Erythroblast (primary cell): ENCODE data around the gene ECE1.
"Not testable (repeated sequence)": the region's sequence is repeated elsewhere in the genome, so short reads cannot be mapped to it uniquely, and the experiment has no call there.

Source experiments
- DNase-seq, 2 experiments: peaks; one replicate each; lab custom pipeline; 2025; lab: John Stamatoyannopoulos, UW
- GATA1 ChIP-seq: IDR thresholded peaks from 2 replicates; pipeline ENCODE4 v1.6.1; 2011; ENCODE audit warnings: low read depth, mild to moderate bottlenecking, control low read depth, low read length, moderate library complexity
- POLR2A ChIP-seq: IDR thresholded peaks from 2 replicates; pipeline ENCODE4 v1.6.1; 2011; ENCODE audit warnings: mild to moderate bottlenecking, low read length

The ECE1 gene

DNA sequence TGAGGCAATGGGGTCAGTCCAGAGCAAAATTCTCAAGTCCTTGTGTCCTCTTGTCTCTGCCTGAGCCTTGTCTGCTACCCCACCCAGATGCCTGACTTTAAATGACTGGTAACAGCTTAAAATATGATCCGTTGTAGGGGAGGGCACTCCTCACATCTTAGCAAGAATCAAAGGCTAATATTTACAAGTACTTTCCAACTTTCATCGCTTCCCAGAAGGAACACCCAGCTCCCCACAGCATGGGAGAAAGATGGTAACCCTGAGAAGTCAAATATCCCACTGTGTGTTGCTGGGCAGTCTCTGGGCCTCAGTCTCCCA is 5.2 kb downstream of the ECE1 start:
- TF ChIP-seq GATA1 (no peak), POLR2A (no peak)
- no peak for DNase-seq

DNA sequence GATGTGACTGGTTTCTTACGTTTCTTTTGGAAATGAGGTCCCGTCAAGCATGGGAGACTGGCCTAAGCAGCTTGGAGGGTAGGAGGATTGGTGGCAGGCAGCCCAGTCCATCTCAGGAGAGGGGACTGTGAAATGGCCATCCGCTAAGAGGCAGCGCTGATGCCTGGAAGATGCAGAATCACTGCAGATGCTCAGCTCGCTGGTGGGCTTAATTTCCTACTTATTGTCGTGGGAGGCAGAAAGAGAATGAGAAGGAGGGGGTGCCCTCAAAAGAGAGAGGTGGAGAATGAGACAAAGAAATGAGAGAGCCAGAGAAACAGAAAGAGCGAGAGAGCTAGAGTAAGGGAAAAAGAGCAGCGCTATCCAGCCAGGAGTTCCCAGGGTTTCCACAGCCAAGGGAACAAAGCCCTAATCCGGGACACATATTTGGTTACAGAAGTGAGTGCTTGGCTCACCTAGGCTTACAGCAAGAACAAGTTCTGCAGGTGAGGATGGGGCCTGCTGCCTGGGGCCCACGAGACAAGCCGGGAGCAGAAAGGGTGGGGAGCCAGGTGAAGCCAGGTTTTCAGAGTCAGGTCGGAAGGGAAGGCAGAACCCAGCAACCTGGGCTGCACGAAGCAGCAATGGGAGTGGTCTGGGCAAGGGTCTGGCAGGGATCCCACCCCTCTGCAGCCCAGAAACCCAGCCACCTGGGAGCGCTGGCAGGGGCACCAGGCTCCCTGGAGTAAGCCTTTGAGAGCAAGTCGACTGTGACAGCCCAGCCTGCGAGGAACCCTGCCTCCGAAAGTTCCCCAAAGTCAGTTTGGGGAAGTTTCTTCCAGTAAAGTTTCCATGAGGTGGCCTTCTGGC is 5.8 kb downstream of the ECE1 start:
- DNase-seq = no peak
- TF ChIP-seq POLR2A (no peak), GATA1 (no peak)

GRCh38 chr1:21283524-21283923 is 6.7 kb downstream of the ECE1 start:
- TF ChIP-seq POLR2A = no peak
- TF ChIP-seq GATA1 = no peak
- no peak for DNase-seq

DNA sequence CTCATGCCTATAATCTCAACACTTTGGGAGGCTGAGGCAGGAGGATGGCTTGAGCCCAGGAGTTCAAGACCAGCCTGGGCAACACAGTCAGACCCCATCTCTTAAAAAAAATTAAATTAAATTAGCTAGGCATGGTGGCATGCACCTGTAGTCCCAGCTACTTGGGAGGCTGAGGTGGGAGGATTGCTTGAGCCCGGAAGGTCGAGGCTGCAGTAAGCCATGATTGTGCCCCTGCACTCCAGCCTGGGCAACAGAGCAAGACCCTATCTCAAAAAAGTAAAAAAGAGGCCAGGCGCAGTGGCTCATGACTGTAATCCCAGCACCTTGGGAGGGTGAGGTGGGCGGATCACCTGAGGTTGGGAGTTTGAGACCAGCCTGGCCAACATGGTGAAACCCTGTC is 8.2 kb downstream of the ECE1 start:
- not testable (repeated sequence) for DNase-seq

DNA sequence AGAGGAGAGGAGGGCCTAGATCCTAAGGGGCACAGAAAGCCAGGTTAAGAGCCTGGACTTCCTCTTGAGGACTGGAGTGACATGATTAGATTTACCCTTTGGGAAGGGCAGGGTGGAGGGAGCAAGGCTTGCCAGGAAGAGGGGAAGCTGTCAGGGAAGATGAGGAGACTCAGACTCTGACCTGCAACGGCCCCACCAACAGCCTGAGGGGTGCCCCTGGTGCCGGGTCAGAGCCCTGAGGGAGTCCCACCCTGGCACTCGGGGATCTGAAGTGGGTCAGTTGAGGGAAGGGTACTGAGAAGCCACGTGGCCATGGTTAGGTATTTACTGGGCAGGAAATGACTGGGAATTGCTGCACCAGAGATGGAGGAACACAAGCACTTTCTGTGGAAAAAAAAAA is 9.8 kb downstream of the ECE1 start:
- no peak for DNase-seq
- no peak for TF ChIP-seq GATA1
- TF ChIP-seq POLR2A = no peak

- TF ChIP-seq POLR2A = no peak
- no peak for TF ChIP-seq GATA1
These were observed 10.2 kb downstream of the ECE1 start for GRCh38 chr1:21280011-21280471.

DNA sequence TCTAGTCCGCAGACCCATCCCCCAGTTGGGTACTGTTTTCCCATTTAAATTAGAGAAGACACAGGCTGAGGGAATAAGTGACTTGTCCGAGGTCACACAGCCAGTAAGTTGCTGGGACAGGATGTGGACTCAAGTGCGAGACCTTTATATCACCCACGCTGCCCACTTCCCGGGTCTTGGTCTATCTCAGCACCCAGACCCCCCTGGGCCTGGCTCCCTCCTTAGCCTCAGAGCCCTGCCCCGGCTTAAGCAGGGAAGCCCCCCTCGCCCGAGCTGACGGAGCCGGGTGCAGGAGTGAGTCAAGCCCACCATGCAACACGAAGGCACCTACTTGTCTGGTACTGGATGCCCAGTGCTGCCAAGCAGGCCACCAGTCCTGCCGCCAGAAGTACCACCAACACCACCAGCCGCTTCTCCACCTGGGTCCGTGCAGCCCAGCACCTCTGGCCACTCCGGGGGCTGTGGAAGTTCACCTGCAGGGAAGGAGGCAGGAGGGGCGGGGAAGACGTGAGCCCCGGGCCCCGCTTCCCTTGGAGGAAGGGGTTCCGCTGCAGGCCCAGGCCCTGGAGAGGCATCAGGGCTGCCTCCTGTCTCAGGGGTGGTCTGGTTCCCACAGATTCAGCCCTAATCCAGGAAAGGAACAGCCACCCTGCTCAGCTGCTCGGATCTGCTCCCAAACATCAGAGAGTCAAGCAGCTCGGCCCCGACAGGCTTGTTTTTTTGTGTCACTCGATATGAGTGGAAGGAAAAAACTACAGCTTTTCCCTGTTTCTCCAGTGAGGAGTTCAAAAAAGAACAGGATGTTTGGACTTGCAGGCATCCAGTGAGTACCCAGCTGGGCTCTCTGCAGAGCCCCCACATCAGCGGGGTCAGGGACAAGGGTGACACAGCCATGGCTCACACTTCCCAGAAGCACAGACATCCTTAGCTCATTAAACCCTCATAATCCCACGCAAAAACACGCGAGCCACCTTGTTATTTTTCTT is 11.1 kb downstream of the ECE1 start:
- no peak for DNase-seq
- TF ChIP-seq POLR2A (no peak), GATA1 (no peak)

More at GRCh38 chr1:21280011-21280471, 10.2 kb downstream of the ECE1 start:
- no peak for DNase-seq

- TF ChIP-seq POLR2A = no peak
- no peak for TF ChIP-seq GATA1
- no peak for DNase-seq
These were observed 11.9 kb downstream of the ECE1 start for GRCh38 chr1:21278208-21278859.

GRCh38 chr1:21277180-21277579 is 13.1 kb downstream of the ECE1 start:
- DNase-seq = no peak
- no peak for TF ChIP-seq POLR2A
- TF ChIP-seq GATA1 = no peak

DNA sequence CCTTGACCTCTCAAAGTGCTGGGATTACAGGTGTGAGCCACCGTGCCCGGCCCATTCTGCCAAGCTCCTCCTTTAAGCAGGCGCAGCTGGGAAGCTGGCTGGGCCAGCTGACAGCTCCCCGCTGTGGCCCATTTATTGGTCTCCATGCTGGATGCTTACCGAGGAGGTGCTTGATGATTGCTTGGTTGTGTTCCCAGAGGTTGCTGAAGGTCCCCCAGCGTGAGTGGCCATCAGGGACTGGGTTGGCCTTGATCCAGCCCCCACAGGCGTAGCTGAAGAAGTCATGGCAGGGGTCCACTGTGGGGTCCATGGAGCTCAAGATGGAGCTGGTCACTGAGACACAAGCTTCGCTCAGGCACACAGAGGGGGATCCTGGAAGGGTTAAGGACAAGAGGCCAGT is 17.7 kb downstream of the ECE1 start:
- TF ChIP-seq GATA1 (no peak), POLR2A (no peak)
- DNase-seq = no peak

DNA sequence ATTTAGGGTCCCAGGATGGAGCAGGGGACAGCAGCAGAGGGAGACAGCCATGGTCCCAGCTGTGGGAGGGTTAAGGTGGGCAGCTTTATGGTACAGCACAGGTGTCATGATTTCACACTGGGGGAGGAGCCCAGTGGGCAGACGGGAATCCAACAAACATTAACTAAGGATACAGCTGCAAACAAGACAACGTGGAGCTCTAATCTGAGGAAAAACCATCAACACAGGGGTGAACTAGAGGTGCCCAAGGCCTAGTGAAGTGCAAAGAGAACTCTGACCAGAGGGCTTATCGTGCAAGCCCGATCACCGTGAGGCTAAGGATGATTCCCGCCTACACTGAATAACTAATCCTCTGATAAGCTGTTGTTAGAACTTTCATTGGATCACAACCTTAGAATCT is 18.7 kb downstream of the ECE1 start:
- TF ChIP-seq POLR2A = no peak
- TF ChIP-seq GATA1 = no peak
- no peak for DNase-seq

DNA sequence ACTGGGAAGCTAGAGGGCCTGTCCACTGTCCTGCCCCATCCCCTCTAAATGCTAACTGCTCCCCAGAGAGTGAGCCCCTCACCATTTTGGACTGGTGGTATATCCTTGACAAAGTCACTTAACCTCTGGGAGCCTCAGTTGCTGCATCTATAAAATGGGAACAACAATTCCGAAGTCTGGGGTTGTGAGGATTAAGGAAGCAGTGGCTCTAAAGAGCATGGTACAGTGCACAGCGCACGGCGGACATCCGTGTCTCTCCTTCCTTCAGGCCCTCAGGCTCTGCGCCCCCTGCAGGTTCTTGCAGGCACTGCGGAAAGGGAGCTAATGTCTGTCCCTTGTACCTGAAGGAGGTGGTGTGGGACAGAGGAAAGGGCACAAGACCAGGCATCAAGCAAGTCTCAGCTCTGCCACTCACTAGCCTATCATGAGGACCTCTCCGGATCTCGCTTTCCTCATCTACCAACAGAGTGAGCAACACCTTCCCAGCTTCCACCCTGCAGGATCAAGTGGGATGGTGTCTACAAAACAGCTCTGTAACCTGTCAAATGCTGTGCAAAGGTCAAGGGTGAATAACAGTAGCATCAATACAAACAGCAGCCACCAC is 20.1 kb downstream of the ECE1 start:
- DNase-seq = peak in 1 of 2 experiments; percentile 85
- TF ChIP-seq POLR2A (no peak), GATA1 (no peak)

- TF ChIP-seq GATA1 (no peak), POLR2A (no peak)
- DNase-seq = peak in 1 of 2 experiments; percentile 68
These were observed 20.7 kb downstream of the ECE1 start for GRCh38 chr1:21269461-21270085.
